CD4-positive, alpha-beta T cell treated with Interleukin-1 beta for 1 hour (primary cell): ENCODE results near the gene SDC1.

Source experiments
- DNase-seq, 2 donors: peaks; one replicate each; pipeline ENCODE4 v3.0.0-alpha.2; 2020 to 2022

The SDC1 gene

DNA sequence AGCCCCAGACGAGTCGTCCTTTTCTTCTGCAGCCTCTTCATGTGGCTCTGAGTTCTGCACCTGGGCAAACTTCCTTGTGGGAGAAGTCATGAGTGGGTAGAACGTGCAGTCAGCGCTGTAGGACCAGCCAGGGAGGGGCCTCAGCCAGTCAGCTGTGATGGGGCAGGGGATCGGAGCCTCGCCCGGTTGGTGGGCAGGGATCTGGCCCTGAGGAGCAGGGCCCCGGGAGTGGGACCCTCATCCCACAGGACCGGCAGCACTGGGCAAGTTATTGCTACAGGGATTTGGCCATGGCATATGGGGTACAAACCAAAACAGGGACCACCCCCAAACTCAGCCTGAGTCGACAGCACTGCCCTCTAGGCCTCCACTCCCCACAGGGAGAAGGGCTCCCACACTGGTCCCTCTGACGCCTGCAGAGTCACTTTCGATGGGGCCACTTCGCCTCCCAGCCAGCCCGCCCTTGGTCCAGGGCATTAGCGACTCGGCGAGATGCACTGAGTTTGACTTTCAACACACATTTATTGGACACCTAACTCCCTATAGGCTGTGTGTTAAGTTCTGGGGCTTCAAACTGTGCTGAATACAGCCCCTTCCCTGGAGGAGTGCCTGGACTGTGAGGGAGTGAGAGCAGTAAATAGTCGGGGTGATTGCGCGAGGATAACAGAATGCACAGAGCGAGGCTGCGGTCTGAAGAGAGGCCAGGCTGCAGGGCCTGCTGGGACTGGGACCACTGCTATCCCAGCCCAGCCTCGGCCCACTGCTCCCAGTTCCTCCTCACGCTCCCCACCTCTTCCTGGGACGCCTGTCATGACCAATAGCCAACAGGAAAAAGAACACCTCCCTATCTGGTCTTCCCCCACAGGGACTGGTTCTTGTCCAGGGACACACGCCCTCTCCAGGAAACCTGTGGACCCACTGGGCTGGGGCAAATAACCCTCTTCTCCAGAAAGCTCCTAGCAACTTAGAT is 55.9 kb downstream of the SDC1 start:
- DNase-seq: no peak

- DNase-seq: no peak
Observed at GRCh38 chr2:20168048-20168726, 56.7 kb downstream of the SDC1 start.

GRCh38 chr2:20167356-20167755 is 57.6 kb downstream of the SDC1 start:
- DNase-seq: no peak

DNA sequence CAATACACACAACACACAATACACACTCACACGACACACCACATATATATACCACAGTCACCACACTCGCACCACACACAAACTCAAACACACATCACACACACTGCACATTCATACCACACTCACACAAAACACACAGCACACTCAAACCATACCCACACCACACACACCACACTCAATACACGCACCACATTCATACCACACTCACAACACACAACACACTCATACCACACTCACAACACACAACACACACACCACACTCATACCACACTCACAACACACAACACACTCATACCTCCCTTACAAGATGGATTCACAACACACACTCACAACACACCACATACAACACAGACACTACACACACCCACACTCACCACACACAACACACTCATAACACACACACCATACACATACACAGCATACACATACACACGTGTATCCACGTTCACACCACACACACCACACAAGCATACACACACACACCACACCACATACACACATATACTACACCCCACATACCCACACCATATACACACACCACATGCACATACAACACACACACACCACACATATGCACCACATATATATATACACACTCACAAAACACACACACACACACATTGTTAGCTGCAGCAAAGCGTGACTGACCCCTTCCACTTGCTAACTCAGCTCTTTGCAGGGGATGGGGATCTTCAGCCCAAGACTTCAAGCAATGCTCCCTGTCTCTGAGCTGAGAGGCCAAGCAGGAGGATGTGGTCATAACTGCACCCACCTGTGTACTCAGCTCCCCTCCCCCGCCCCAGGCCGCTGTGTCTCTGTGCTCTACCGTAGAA is 59.0 kb downstream of the SDC1 start:
- DNase-seq: no peak

DNA sequence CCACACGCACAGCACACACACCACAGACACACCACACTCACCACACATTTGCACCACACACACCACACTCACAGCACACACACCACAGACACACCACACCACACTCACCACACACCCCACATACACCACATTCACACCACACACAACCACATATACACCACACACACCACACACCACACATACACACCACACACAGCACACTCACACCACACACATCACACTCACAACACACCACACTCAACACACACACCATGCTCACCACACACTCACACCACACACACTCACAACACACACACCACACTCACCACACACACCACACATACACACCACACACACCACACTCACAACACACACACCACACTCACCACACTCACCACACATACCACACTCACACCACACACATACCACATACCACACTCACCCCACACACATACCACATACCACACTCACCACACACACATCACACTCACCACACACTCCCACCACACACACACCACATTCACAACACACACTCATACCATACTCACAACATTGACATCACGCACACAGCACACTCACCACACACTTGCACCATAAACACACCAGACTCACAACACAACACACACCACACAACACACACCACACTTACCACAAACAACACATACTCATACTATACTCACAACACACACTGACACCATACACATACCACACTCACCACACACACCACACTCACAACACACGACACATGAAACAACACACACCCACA is 60.0 kb downstream of the SDC1 start:
- no peak for DNase-seq

GRCh38 chr2:20164061-20164733 is 60.7 kb downstream of the SDC1 start:
- DNase-seq: no peak

GRCh38 chr2:20159411-20160070 is 65.4 kb downstream of the SDC1 start:
- DNase-seq: no peak

DNA sequence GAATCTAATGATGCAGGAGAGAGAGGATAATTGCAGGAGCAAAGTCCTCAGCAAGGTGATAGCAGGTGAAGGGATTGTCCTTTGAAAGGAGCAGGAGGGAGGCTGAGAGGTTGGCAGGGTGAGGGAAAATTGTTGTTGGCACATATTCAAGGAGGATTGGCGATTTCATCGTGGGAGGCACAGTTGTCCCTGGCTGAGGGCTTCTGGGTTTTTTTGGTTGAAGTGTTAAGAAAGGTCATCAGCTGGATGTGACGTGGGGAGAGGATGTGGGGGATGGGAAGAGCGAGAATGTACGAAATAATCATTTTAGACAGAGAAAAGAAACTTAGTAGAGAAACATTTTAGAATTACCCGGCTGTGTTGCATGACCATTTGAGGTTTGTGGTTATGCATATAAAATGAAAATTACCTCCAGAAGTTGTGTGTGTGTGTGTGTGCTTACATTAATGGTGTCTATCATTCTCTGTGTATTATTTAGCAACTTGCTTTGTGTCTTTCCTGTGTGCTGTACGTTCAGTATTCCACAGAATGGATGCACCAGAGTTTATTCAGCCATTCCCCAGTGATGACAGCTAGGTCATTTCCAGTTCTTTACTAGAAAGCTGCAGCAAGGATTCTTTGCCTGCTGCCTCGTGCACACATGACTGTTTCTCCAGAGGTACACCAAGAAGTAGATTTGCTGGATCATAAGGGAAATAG is 67.6 kb downstream of the SDC1 start:
- no peak for DNase-seq

DNA sequence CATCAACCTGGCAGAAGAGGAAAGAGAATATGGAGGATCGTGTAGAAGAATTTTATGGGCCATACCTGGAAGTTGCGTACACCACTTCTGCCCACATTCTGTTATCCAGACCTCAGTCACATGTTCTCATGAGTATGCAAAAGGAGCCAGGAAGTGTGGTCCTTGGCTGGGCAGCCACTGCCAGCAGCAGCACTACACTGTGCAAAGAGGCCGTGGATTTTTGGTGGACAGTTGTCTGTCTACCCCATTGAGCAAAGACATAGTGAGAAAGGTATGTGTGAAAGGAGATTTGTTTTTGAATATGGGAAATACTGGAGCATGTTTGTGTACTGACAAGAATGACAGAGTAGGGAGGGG is 68.1 kb downstream of the SDC1 start:
- DNase-seq: no peak

DNA sequence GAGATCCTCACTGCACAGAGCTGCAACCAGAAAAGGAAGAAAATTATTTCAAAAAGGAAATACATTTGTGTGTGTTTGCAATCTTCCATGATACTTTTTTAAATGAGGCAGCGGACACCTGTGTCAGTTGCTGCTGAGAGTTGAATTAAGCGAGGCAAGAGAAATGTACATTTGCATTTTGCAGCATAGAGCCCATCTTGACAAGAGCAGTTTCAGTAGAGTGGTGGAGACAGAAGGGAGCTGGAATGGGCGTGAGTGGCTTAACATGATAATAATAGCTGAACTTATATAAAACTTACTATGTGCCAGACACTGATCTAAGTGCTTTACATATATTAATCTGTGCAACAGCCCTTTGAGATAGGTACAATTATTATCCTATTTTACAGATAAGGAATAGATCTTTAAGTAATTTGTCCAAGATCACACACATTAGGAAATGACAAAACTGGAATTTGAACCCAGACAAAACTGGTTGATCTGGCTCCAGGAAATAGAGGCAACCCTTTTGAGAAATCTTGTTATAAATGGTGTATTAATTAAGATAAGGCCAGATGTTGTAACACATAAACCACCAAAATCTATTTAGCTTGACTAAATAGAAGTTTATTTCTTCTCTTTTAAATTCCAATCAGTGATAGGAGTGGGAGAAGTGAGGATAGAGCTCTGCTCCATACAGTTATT is 68.7 kb downstream of the SDC1 start:
- no peak for DNase-seq

- DNase-seq: no peak
Observed at GRCh38 chr2:20153131-20153851, 71.6 kb downstream of the SDC1 start.

DNA sequence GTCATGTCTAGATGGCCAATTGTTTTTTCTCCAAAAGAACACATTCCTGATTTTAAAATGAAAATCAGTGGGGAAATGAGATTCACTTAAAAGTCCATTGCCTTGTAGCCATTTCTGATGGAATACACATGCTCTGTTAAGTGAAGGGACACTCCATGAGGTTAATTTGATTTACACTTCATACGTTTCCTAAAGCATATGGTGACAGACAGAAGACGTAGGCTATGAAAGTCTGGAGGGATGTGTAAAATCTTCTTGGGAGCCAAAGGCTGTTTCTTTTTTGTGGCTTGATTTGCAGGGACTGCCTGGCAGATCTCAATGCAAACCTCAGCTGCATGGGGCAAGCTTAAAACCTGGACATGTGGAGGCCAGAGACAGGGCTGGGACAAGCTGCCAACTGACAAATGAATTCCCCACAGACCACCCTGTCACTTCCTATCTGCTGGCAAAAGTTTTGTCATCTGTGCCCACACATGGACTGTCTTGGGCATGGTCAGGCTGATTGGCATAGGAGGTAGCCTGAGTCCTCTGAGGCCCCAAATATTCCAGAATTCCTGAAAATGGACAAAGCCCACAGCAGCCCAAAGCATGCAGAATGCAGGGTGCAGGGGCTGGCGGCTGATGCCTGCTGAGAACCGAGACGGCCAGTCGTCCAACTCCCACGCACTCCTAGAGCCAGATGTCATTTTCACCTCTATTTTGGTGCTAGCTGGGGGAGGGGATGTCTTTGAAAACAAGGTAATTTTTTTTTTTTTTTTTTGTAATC is 73.9 kb downstream of the SDC1 start:
- DNase-seq: no peak
